Ovary (tissue), 9 donors: ENCODE measurements around the gene TSPEAR. TPM values are rescaled to one million over a fixed set of nuclear protein-coding genes. Genes with fewer than 3 reads are reported as not detected.
A peak's percentile ranks its signal among the peaks of the same experiment; 100 is the strongest.

Experiments used
- DNase-seq, 5 donors: peaks; one replicate each; pipeline ENCODE4 v3.0.0-alpha.2; 2019 to 2020
- H3K27ac ChIP-seq, 2 donors: fragments of 200-600 bp; one replicate each; pipeline versions ENCODE4 v1.5.1 to v1.8.0; 2019 to 2022
- H3K27me3 ChIP-seq: fragments of 200-600 bp; one replicate; pipeline ENCODE4 v1.8.0; 2022
- H3K36me3 ChIP-seq: fragments of 200-600 bp; sonication (generic); one replicate; pipeline ENCODE4 v1.5.1; 2019
- H3K4me1 ChIP-seq: one replicate; pipeline ENCODE4 v1.8.1; 2013; ENCODE audit warnings: mild to moderate bottlenecking, moderate library complexity; ENCODE audit not compliant: insufficient read depth
- H3K4me3 ChIP-seq: fragments of 200-600 bp; sonication (generic); one replicate; pipeline ENCODE4 v1.5.1; 2017
- H3K9me3 ChIP-seq, 2 donors: fragments of 200-600 bp in 1 of 2; sonication (generic) in 1 of 2; one replicate each; pipeline versions ENCODE4 v1.5.1 to v1.8.1; 2013 to 2019; ENCODE audit warnings: mild to moderate bottlenecking in 1 of 2, moderate library complexity in 1 of 2
- EP300 ChIP-seq: sonication (generic); formaldehyde crosslinking; IDR thresholded peaks from one replicate; pipeline ENCODE4 v1.6.1; 2017; ENCODE audit warnings: antibody characterized with exemption
- POLR2A ChIP-seq: fragments of 450-650 bp; IDR thresholded peaks from one replicate; pipeline ENCODE4 v1.6.1; 2017; ENCODE audit warnings: antibody characterized with exemption, mild to moderate bottlenecking, moderate library complexity
- WGBS, 3 donors: extraction: QIAGEN DNeasy Blood & Tissue Kit in 1 of 3; methylation state at CpG; one replicate each; pipeline versions ENCODE4 v1.1.5 to v1.1.7; 2013 to 2017; 5-methylcytosine and 5-hydroxymethylcytosine counted together
- intact Hi-C, 4 donors: fragments of 100-400 bp; cut with DNase I; formaldehyde crosslinking; loops; one replicate each; pipeline versions ENCODE4 v1.11.0 to v1.15.1; 2022 to 2023
- polyA plus RNA-seq, 2 donors: library from polyadenylated mRNA; stranded (reverse); fragments of 200-250 nt in 1 of 2; fragments of 350-450 nt in 1 of 2; fragmentation: Illumina TruSeq in 1 of 2; extraction: RNeasy Lipid Tissue Mini Kit (QIAGEN cat#74804) in 1 of 2; gene quantifications; one replicate each; pipeline ENCODE4 v1.2.3, GENCODE V29; 2013 to 2014
- total RNA-seq, 7 donors: library from RNA; depleted of rRNA in 2 of 7; stranded (reverse); fragments of >200 nt in 2 of 7; fragmentation: NEBNext Ultra II Directional in 3 of 7; extraction: Animal tissue kit (Norgen Biotek cat#: 25700) in 3 of 7; gene quantifications; one replicate each; pipeline versions ENCODE4 v1.1.0 to v1.2.4, GENCODE V29; 2016 to 2023
- TF ChIP-seq, protein P1 (sequence below), 3 donors: fragments of 450-650 bp in 2 of 3; fragments of 200-600 bp in 1 of 3; IDR thresholded peaks; one replicate each; pipeline versions ENCODE4 v1.5.1 to v1.8.0; 2016 to 2022; ENCODE audit warnings: antibody characterized with exemption in 3 of 3, mild to moderate bottlenecking in 1 of 3
- donor health status: DM: no; HTN: no; CAD: no; lungs with moderate emphysema.
- donor health status: DM: no; HTN: no; CAD: no.
- donor health status: Bipolar disorder and iron deficiency.
- donor health status: DM: yes; HTN: yes; CAD: no.
- donor health status: DM: no; HTN: no; CAD: no.
- donor health status: DM: yes; HTN: yes; CAD: no.

TSPEAR gene
- total and polyA plus RNA-seq, 9 donors: 0.07 to 0.27 (median 0.11) TPM; not detected in 4

DNA sequence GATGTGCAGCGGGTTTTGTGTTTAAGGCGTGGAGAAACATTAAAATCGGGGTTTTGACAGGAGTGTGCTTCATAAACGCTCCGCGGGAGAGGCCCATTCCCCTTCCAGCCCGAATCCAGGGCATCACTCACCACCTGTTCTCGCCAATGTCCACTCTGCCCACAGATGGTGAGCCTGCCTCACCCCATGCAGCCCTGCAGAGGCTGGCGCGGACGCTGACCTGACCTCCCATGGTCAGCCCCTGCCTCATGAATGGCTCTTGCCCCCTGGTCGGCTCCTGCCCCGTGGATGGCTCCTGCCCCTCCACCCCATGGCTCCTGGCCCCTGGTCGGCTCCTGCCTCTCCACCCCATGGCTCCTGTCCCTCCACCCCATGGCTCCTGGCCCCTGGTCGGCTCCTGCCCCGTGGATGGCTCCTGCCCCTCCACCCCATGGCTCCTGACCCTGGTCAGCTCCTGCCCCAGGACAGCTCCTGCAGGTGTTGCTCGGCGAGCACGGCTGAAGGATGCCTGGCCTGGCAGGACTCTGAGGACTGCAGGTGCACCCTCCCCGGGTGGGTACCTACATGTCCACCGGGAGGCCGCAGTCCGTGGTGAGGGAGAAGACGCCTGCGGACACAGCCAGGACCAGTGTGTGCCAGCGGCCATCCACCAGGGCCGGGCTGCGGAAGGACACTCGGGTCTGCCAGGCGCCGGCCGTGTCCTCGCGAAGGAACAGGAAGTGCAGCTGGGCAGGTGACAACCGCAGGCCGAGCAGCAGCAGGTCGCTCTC is 178.1 kb downstream of the TSPEAR start:
- DNase-seq: peak in 1 of 5 donors; percentile 19
- Histone ChIP-seq H3K27me3 (no peaks in the 10 kb centered on the region), H3K4me3 (no peak overlapping the region), H3K9me3 (no peaks in the 10 kb centered on the region), H3K27ac (no peak overlapping the region), H3K4me1 (no peaks in the 10 kb centered on the region), H3K36me3 (no peaks in the 10 kb centered on the region)
- no peak for TF ChIP-seq EP300
- TF ChIP-seq, protein P1, sequence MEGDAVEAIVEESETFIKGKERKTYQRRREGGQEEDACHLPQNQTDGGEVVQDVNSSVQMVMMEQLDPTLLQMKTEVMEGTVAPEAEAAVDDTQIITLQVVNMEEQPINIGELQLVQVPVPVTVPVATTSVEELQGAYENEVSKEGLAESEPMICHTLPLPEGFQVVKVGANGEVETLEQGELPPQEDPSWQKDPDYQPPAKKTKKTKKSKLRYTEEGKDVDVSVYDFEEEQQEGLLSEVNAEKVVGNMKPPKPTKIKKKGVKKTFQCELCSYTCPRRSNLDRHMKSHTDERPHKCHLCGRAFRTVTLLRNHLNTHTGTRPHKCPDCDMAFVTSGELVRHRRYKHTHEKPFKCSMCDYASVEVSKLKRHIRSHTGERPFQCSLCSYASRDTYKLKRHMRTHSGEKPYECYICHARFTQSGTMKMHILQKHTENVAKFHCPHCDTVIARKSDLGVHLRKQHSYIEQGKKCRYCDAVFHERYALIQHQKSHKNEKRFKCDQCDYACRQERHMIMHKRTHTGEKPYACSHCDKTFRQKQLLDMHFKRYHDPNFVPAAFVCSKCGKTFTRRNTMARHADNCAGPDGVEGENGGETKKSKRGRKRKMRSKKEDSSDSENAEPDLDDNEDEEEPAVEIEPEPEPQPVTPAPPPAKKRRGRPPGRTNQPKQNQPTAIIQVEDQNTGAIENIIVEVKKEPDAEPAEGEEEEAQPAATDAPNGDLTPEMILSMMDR (IDR thresholded peaks at IDR 0.05): no peak
- TF ChIP-seq POLR2A: no peak
- 85 to 91% (median 88%) methylated on average over 37 of the region's 37 CpGs for WGBS, 3 donors
- intact Hi-C loops: no loop called here

- H3K27me3 ChIP-seq: no peaks in the 10 kb centered on the region
- peak in 1 of 5 donors; percentile 17 for DNase-seq
- TF ChIP-seq POLR2A (no peak), EP300 (no peak)
- TF ChIP-seq, protein P1 (IDR thresholded peaks at IDR 0.05): no peak
- H3K4me1 ChIP-seq: no peaks in the 10 kb centered on the region
- H3K27ac ChIP-seq: no peak overlapping the region
- H3K36me3 ChIP-seq: no peaks in the 10 kb centered on the region
- no peak overlapping the region for H3K4me3 ChIP-seq
- intact Hi-C loops: no loop called here
- H3K9me3 ChIP-seq: no peaks in the 10 kb centered on the region
- 83 to 86% (median 86%) methylated on average over 16 of the region's 16 CpGs for WGBS, 3 donors
Observed at GRCh38 chr21:44532712-44533111, 178.7 kb downstream of the TSPEAR start.

GRCh38 chr21:44531606-44532564 is 179.5 kb downstream of the TSPEAR start:
- intact Hi-C loops: no loop called here
- Histone ChIP-seq H3K4me3 (no peak overlapping the region), H3K27ac (no peak overlapping the region), H3K27me3 (no peaks in the 10 kb centered on the region), H3K4me1 (no peaks in the 10 kb centered on the region), H3K9me3 (no peaks in the 10 kb centered on the region), H3K36me3 (no peaks in the 10 kb centered on the region)
- 41 to 63% (median 45%) methylated on average over 29 to 30 of the region's 30 CpGs for WGBS, 3 donors
- peak in 1 of 5 donors; percentile 18 for DNase-seq
- no peak for TF ChIP-seq POLR2A

DNA sequence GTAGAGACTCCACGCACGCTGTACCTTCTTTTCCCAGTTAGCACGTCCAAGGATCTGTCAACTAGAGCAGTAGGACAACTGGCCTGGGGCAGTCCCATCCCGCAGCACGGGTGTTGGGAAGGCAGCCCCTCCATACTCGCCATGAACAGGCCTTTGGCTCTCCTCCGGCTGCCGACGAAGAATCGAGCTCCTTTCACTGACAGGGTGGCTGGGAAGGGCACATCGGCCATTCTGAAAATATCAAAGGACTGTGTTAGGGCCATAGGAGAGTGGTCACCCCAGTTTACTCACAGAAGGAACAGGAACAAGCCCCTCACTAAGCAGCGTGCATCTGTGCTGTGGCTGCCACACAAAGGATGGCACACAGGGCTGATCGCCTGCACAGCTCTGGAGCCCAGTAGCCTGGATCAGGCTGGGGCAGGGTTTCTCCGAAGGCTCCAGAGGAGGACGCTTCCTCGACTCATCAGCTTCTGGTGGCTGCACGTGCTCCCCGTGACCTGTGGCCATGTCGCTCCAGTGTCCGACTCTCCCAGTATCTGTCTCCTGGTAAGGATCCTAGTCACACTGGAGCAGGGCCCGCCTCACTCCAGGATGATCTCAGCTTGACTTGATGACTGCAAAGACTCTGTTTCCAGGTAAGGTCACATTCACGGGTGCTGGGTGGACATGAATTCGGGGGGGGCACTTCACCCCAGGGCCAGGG is 180.3 kb downstream of the TSPEAR start:
- TF ChIP-seq POLR2A: no peak
- no peak overlapping the region for H3K27ac ChIP-seq
- H3K36me3 ChIP-seq: no peaks in the 10 kb centered on the region
- H3K4me1 ChIP-seq: no peaks in the 10 kb centered on the region
- WGBS, 3 donors: 81 to 87% (median 86%) methylated on average over 23 of the region's 23 CpGs
- H3K4me3 ChIP-seq: no peak overlapping the region
- H3K9me3 ChIP-seq: no peaks in the 10 kb centered on the region
- intact Hi-C loops: no loop called here
- DNase-seq: peak in 2 of 5 donors; percentile 4 to 9
- H3K27me3 ChIP-seq: no peaks in the 10 kb centered on the region

GRCh38 chr21:44530221-44530902 is 181.0 kb downstream of the TSPEAR start:
- TF ChIP-seq POLR2A (no peak), EP300 (no peak)
- whole genome bisulfite sequencing, 3 donors: 85 to 88% (median 86%) methylated on average over 7 of the region's 7 CpGs

More at GRCh38 chr21:44530221-44530902, 181.0 kb downstream of the TSPEAR start:
- no peak overlapping the region for H3K4me3 ChIP-seq
- no peaks in the 10 kb centered on the region for H3K4me1 ChIP-seq
- intact Hi-C loops: no loop called here
- H3K27me3 ChIP-seq: no peaks in the 10 kb centered on the region
- H3K36me3 ChIP-seq: no peaks in the 10 kb centered on the region
- no peak overlapping the region for H3K27ac ChIP-seq
- DNase-seq: no peak
- no peaks in the 10 kb centered on the region for H3K9me3 ChIP-seq
